OCI-LY3 (cell line): ENCODE results near the gene LIPG.

Experiments
- H2AFZ ChIP-seq: fragments of 200-600, 300-600 bp; shearing (Covaris generic); 2 replicates; pipeline ENCODE4 v1.6.0; 2014; ENCODE audit warnings: antibody characterized with exemption, low read depth, low read length
- H3K27ac ChIP-seq: fragments of 200-600, 300-600 bp; sonication (generic); 2 replicates; pipeline ENCODE4 v1.5.1; 2014; ENCODE audit warnings: mild to moderate bottlenecking, low read length, moderate library complexity, mixed read lengths
- H3K27me3 ChIP-seq: fragments of 200-600, 300-600 bp; sonication (generic); 2 replicates; pipeline ENCODE4 v1.6.1; 2014; ENCODE audit warnings: low read depth, low read length, mixed read lengths
- H3K36me3 ChIP-seq: fragments of 200-600, 300-600 bp; sonication (generic); replicated peaks from 2 replicates; pipeline ENCODE3; 2014; ENCODE audit warnings: low read depth, low read length, mixed read lengths
- H3K4me1 ChIP-seq: fragments of 300-600, 200-600 bp; sonication (generic); 2 replicates; pipeline ENCODE4 v1.6.1; 2014; ENCODE audit warnings: low read length, mixed read lengths
- H3K4me2 ChIP-seq: fragments of 200-600, 300-600 bp; sonication (generic); 2 replicates; pipeline ENCODE4 v1.6.1; 2014; ENCODE audit warnings: low read length, mixed read lengths
- H3K4me3 ChIP-seq: fragments of 300-600, 200-600 bp; sonication (generic); 2 replicates; pipeline ENCODE4 v1.5.1; 2014; ENCODE audit warnings: antibody characterized with exemption, mild to moderate bottlenecking, low read length, moderate library complexity
- H3K79me2 ChIP-seq: fragments of 300-600, 200-600 bp; shearing (Covaris generic); 2 replicates; pipeline ENCODE4 v1.6.1; 2014; ENCODE audit warnings: mild to moderate bottlenecking, low read length, mixed read lengths
- H3K9ac ChIP-seq: fragments of 300-600, 200-600 bp; shearing (Covaris generic); 2 replicates; pipeline ENCODE4 v1.6.0; 2014; ENCODE audit warnings: mild to moderate bottlenecking, low read length, moderate library complexity
- H3K9me3 ChIP-seq: fragments of 200-600, 300-600 bp; shearing (Covaris generic); 2 replicates; pipeline ENCODE4 v1.6.1; 2014; ENCODE audit warnings: low read length, mixed read lengths; ENCODE audit not compliant: insufficient read depth
- H4K20me1 ChIP-seq: fragments of 200-600, 300-600 bp; sonication (generic); 2 replicates; pipeline ENCODE4 v1.6.1; 2016; ENCODE audit warnings: low read length, mixed read lengths; ENCODE audit not compliant: insufficient read depth
- CTCF ChIP-seq: fragments of 200-600, 300-600 bp; sonication (generic); IDR thresholded peaks from 2 replicates; pipeline ENCODE4 v1.5.1; 2014; ENCODE audit warnings: antibody characterized with exemption, low read length, low read depth
- EZH2phosphoT487 ChIP-seq: fragments of 200-600 bp; shearing (Covaris generic); IDR thresholded peaks from 2 replicates; pipeline ENCODE4 v1.6.1; 2018; ENCODE audit warnings: antibody characterized with exemption, mixed run types, low read depth

Gene LIPG

GRCh38 chr18:49630246-49630699 is 68.4 kb downstream of the LIPG start:
- Histone ChIP-seq H3K36me3 (no peaks in the 10 kb centered on the region), H3K79me2 (no peaks in the 10 kb centered on the region), H3K9ac (no peak overlapping the region), H3K4me3 (no peak overlapping the region), H3K9me3 (no peaks in the 10 kb centered on the region), H3K27me3 (peaks cover 38% of the 10 kb centered on the region), H3K27ac (no peak overlapping the region), H4K20me1 (no peaks in the 10 kb centered on the region), H3K4me2 (no peak overlapping the region), H2AFZ (no peak overlapping the region), H3K4me1 (no peaks in the 10 kb centered on the region)
- TF ChIP-seq CTCF, result no peak
- no peak for TF ChIP-seq EZH2phosphoT487

DNA sequence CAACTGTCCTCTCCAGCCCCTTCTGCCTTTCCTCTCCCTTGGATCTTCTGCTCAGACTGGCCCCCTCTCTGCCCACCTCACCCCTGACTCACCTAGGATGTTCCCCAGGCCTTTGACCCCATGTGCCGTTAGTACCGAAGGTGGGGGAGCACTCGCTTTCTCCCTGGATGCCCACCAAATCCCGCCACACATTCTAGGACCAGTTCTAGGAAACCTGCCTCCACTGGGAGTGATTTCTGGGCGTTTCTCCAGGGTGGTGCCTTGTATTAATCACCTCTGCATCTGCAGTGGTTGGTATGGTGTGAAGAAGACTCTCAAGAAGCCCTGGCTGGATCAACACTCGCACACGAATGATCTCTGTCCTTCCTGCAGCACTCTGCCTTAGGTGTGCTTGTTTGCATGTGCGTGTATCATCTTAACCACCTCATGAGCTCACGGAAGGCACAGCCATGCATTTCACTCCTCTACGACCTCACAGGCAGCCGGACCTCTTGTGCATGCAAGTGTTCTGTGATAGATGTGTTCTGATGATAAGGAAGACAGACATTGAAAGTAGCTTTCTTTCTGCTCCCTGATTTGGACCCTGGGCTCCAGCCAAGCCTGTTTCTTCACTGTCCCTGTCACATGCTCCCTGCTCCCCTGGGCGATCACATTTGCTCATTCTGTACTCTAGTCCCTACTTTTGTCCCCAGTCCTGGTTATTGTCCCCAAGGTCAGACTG is 69.4 kb downstream of the LIPG start:
- H2AFZ ChIP-seq, result no peak overlapping the region
- no peak overlapping the region for H3K27ac ChIP-seq
- H3K79me2 ChIP-seq, result no peaks in the 10 kb centered on the region
- no peak overlapping the region for H3K4me3 ChIP-seq
- no peaks in the 10 kb centered on the region for H4K20me1 ChIP-seq
- peaks cover 35% of the 10 kb centered on the region for H3K27me3 ChIP-seq
- no peaks in the 10 kb centered on the region for H3K36me3 ChIP-seq
- no peaks in the 10 kb centered on the region for H3K4me1 ChIP-seq
- H3K9me3 ChIP-seq, result no peaks in the 10 kb centered on the region
- TF ChIP-seq CTCF (no peak), EZH2phosphoT487 (no peak)
- no peak overlapping the region for H3K9ac ChIP-seq
- no peak overlapping the region for H3K4me2 ChIP-seq

DNA sequence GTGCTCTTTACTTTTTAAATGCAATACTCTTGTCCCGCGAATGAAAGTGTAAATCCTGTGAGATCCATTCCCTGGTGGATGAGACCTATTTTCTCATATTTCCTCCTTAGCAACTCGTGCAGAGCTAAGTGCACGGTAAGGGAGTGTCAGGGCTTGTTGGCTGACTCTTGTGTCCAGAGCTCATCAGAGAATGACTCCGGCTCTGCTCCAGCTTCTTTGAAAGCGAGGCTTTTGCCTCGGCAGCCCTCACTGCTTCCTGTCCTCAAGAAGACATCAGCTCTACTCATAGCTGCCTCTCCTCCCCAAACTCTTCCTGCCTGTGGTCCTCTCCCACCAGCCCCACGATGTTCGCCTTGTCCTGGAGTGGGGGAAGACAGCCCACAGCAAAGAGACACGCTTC is 70.7 kb downstream of the LIPG start:
- TF ChIP-seq EZH2phosphoT487, result no peak
- TF ChIP-seq CTCF, result no peak
- H3K9ac ChIP-seq, result no peak overlapping the region
- peaks cover 35% of the 10 kb centered on the region for H3K27me3 ChIP-seq
- H3K36me3 ChIP-seq, result no peaks in the 10 kb centered on the region
- H3K4me3 ChIP-seq, result no peak overlapping the region
- no peaks in the 10 kb centered on the region for H3K4me1 ChIP-seq
- H3K27ac ChIP-seq, result no peak overlapping the region
- no peaks in the 10 kb centered on the region for H4K20me1 ChIP-seq
- H3K79me2 ChIP-seq, result no peaks in the 10 kb centered on the region
- no peak overlapping the region for H2AFZ ChIP-seq
- H3K9me3 ChIP-seq, result no peaks in the 10 kb centered on the region
- no peak overlapping the region for H3K4me2 ChIP-seq

GRCh38 chr18:49638209-49638785 is 76.4 kb downstream of the LIPG start:
- no peak overlapping the region for H3K4me2 ChIP-seq
- no peak overlapping the region for H3K4me3 ChIP-seq
- H3K9me3 ChIP-seq, result no peaks in the 10 kb centered on the region
- H4K20me1 ChIP-seq, result no peaks in the 10 kb centered on the region
- no peaks in the 10 kb centered on the region for H3K79me2 ChIP-seq
- no peak overlapping the region for H3K27ac ChIP-seq
- H3K9ac ChIP-seq, result no peak overlapping the region
- no peaks in the 10 kb centered on the region for H3K36me3 ChIP-seq
- no peak for TF ChIP-seq EZH2phosphoT487
- no peak for TF ChIP-seq CTCF
- H3K4me1 ChIP-seq, result peaks cover 18% of the 10 kb centered on the region
- H2AFZ ChIP-seq, result no peak overlapping the region
- H3K27me3 ChIP-seq, result peaks cover 14% of the 10 kb centered on the region; the same call in 1 of the 2 replicates
